Stimulated activated CD8-positive, alpha-beta memory T cell treated with anti-CD3 and anti-CD28 coated beads, Interleukin-12 subunit alpha, Interleukin-12 subunit beta, amount 100 ng/mL, for 1 hour (primary cell): ENCODE measurements around the gene CBY1.
A peak's percentile ranks its signal among the peaks of the same experiment; 100 is the strongest.

Experiments
- DNase-seq: peaks from one replicate; pipeline ENCODE4 v3.0.0-alpha.2; 2020; ENCODE audit warnings: low read depth

Gene CBY1

GRCh38 chr22:38700789-38701628, 44.6 kb downstream of the CBY1 start, which contains the start of gene JOSD1:
Gene JOSD1 (minus strand): TSS chr22:38700943. CDS start chr22:38699987, 956 bp downstream.
- peak; percentile 97 for DNase-seq

GRCh38 chr22:38704654-38705234, 48.3 kb downstream of the CBY1 start:
- DNase-seq: no peak

- peak; percentile 94 for DNase-seq
Measured at GRCh38 chr22:38705235-38706100, 49.0 kb downstream of the CBY1 start, which contains the start of gene GTPBP1. Gene GTPBP1 (plus strand): TSS chr22:38705944. CDS start chr22:38705956, 12 bp downstream.

- DNase-seq: no peak
Measured at GRCh38 chr22:38706101-38706900, 49.9 kb downstream of the CBY1 start.

GRCh38 chr22:38706901-38707195, 50.4 kb downstream of the CBY1 start:
- no peak for DNase-seq

GRCh38 chr22:38707346-38707745, 50.9 kb downstream of the CBY1 start:
- no peak for DNase-seq

- no peak for DNase-seq
Measured at GRCh38 chr22:38707984-38708383, 51.5 kb downstream of the CBY1 start.

GRCh38 chr22:38709306-38709705, 52.9 kb downstream of the CBY1 start:
- no peak for DNase-seq

- no peak for DNase-seq
Measured at GRCh38 chr22:38710351-38710750, 53.9 kb downstream of the CBY1 start.

- no peak for DNase-seq
Measured at GRCh38 chr22:38710866-38711265, 54.4 kb downstream of the CBY1 start.

GRCh38 chr22:38712486-38713207, 56.2 kb downstream of the CBY1 start:
- DNase-seq: no peak

GRCh38 chr22:38713921-38714320, 57.5 kb downstream of the CBY1 start:
- no peak for DNase-seq

GRCh38 chr22:38715176-38715764, 58.8 kb downstream of the CBY1 start:
- no peak for DNase-seq

- no peak for DNase-seq
Measured at GRCh38 chr22:38715852-38716251, 59.4 kb downstream of the CBY1 start.

GRCh38 chr22:38716271-38716670, 59.8 kb downstream of the CBY1 start:
- DNase-seq: no peak

GRCh38 chr22:38716826-38717225, 60.4 kb downstream of the CBY1 start:
- DNase-seq: no peak

GRCh38 chr22:38717244-38717643, 60.8 kb downstream of the CBY1 start:
- no peak for DNase-seq

GRCh38 chr22:38718414-38718813, 62.0 kb downstream of the CBY1 start:
- no peak for DNase-seq

- no peak for DNase-seq
Measured at GRCh38 chr22:38719196-38719595, 62.8 kb downstream of the CBY1 start.

GRCh38 chr22:38720350-38720749, 63.9 kb downstream of the CBY1 start:
- no peak for DNase-seq

- no peak for DNase-seq
Measured at GRCh38 chr22:38721551-38721950, 65.1 kb downstream of the CBY1 start.
